ENCODE measurements around the gene JAM2.

JAM2 gene

GRCh38 chr21:25733859-25734653, 95.0 kb downstream of the JAM2 start:
- Histone ChIP-seq H3K4me1 (ENCODE audit: insufficient read depth, low read length, severe bottlenecking) (peaks cover 47% of the 10 kb centered on the region), H3K27ac (ENCODE audit: low read depth, low read length, poor library complexity, severe bottlenecking) (peak overlapping the region; percentile 94), H3K9me3 (ENCODE audit: low read length) (no peaks in the 10 kb centered on the region), H3K36me3 (ENCODE audit: insufficient read depth, low read length) (peaks cover 19% of the 10 kb centered on the region), H3K9me2 (ENCODE audit: low read depth, low read length) (no peaks in the 10 kb centered on the region), H3K4me3 (ENCODE audit: low read depth, low read length, poor library complexity, severe bottlenecking) (peak overlapping the region; percentile 97), H3K79me2 (ENCODE audit: insufficient read depth, low read length) (peaks cover 64% of the 10 kb centered on the region), H3K9ac (ENCODE audit: low read length) (peak overlapping the region; percentile 99), H3K27me3 (ENCODE audit: insufficient read depth, low read length) (no peaks in the 10 kb centered on the region), H2AFZ (ENCODE audit: low read length) (no peak overlapping the region), H3F3A (ENCODE audit: insufficient read depth, low read length) (no peaks in the 10 kb centered on the region), H3K4me2 (ENCODE audit: low read length) (peak overlapping the region; percentile 81), H4K20me1 (ENCODE audit: insufficient read depth, low read length) (no peaks in the 10 kb centered on the region)
- TF ChIP-seq, protein P1, sequence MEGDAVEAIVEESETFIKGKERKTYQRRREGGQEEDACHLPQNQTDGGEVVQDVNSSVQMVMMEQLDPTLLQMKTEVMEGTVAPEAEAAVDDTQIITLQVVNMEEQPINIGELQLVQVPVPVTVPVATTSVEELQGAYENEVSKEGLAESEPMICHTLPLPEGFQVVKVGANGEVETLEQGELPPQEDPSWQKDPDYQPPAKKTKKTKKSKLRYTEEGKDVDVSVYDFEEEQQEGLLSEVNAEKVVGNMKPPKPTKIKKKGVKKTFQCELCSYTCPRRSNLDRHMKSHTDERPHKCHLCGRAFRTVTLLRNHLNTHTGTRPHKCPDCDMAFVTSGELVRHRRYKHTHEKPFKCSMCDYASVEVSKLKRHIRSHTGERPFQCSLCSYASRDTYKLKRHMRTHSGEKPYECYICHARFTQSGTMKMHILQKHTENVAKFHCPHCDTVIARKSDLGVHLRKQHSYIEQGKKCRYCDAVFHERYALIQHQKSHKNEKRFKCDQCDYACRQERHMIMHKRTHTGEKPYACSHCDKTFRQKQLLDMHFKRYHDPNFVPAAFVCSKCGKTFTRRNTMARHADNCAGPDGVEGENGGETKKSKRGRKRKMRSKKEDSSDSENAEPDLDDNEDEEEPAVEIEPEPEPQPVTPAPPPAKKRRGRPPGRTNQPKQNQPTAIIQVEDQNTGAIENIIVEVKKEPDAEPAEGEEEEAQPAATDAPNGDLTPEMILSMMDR (IDR thresholded peaks at IDR 0.05; ENCODE audit: low read length), result no peak
- no peak for TF ChIP-seq EZH2 (IDR thresholded peaks at IDR 0.05; ENCODE audit: borderline replicate concordance, low read length)

GRCh38 chr21:25734654-25734903, 95.5 kb downstream of the JAM2 start:
- peaks cover 14% of the 10 kb centered on the region for H3K36me3 ChIP-seq (ENCODE audit: insufficient read depth, low read length)
- H3K9ac ChIP-seq (ENCODE audit: low read length), result peak overlapping the region; percentile 99
- TF ChIP-seq, protein P1 (IDR thresholded peaks at IDR 0.05; ENCODE audit: low read length), result no peak
- no peak for TF ChIP-seq EZH2 (IDR thresholded peaks at IDR 0.05; ENCODE audit: borderline replicate concordance, low read length)
- no peaks in the 10 kb centered on the region for H4K20me1 ChIP-seq (ENCODE audit: insufficient read depth, low read length)
- H3K9me3 ChIP-seq (ENCODE audit: low read length), result no peaks in the 10 kb centered on the region
- H3K9me2 ChIP-seq (ENCODE audit: low read depth, low read length), result no peaks in the 10 kb centered on the region
- no peak overlapping the region for H2AFZ ChIP-seq (ENCODE audit: low read length)
- peaks cover 69% of the 10 kb centered on the region for H3K79me2 ChIP-seq (ENCODE audit: insufficient read depth, low read length)
- H3K4me2 ChIP-seq (ENCODE audit: low read length), result peak overlapping the region; percentile 81
- peak overlapping the region; percentile 97 for H3K4me3 ChIP-seq (ENCODE audit: low read depth, low read length, poor library complexity, severe bottlenecking)
- no peaks in the 10 kb centered on the region for H3F3A ChIP-seq (ENCODE audit: insufficient read depth, low read length)
- H3K27ac ChIP-seq (ENCODE audit: low read depth, low read length, poor library complexity, severe bottlenecking), result peak overlapping the region; percentile 94
- H3K27me3 ChIP-seq (ENCODE audit: insufficient read depth, low read length), result no peaks in the 10 kb centered on the region
- peaks cover 52% of the 10 kb centered on the region for H3K4me1 ChIP-seq (ENCODE audit: insufficient read depth, low read length, severe bottlenecking)

DNA sequence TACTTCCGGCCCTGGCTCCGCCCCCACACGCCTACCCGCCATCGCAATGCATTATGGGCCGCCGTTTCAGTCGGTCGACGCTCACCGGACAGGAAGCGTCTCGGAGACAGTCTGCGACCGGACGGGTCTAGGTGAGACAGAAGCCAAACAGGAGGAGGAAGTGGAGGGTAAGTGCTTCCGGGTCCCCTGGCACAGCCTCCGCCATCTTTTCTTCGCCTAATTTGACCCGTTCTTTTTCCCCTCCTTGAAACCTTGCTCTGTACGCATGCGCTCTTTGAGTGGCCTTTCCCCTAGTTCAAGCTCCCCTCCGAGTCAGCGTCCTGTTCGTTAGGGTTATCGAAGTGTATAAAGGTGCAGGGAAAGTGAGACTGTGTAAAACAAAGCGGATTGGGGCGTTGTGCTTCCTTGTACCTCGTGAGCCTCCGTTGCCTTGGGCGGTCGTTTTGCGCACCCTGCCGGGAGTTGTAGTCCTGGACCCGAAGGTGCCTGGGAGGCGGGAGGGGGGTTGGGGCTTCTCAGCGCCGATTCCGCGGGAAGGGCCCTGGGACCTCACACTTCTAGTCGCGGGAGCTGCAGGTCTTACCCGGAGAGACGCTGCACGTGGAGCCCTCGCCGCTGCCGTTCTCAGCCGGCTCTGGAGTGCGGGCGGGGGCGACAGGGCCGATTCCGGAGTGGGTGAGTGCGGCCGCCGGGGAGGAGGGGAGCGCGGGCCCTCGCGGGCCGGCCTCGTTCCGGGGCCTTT, 96.0 kb downstream of the JAM2 start, which contains the start of the genes ATP5PF and GABPA:
TSS of gene ATP5PF (minus strand) at position 1 of the 742 bp plus-strand sequence. CDS start 5,110 bp downstream, outside the sequence.
TSS of gene GABPA (plus strand) at position 69 of the 742 bp plus-strand sequence. CDS start 6,627 bp downstream, outside the sequence.
- no peaks in the 10 kb centered on the region for H4K20me1 ChIP-seq (ENCODE audit: insufficient read depth, low read length)
- no peaks in the 10 kb centered on the region for H3K9me2 ChIP-seq (ENCODE audit: low read depth, low read length)
- 0 out of 2 replicates have a peak within 1 kb of the TSS, but pooled peaks have one; percentile 57 for H2AFZ ChIP-seq (ENCODE audit: low read length)
- peak within 1 kb of the TSS; percentile 97 for H3K4me3 ChIP-seq (ENCODE audit: low read depth, low read length, poor library complexity, severe bottlenecking)
- peak within 1 kb of the TSS; percentile 94 for H3K27ac ChIP-seq (ENCODE audit: low read depth, low read length, poor library complexity, severe bottlenecking)
- H3K27me3 ChIP-seq (ENCODE audit: insufficient read depth, low read length), result no peaks in the 10 kb centered on the region
- 0 out of 2 replicates have a peak, but pooled peaks cover 2% of the 10 kb centered on the region for H3F3A ChIP-seq (ENCODE audit: insufficient read depth, low read length)
- H3K79me2 ChIP-seq (ENCODE audit: insufficient read depth, low read length), result peaks cover 74% of the 10 kb centered on the region
- H3K36me3 ChIP-seq (ENCODE audit: insufficient read depth, low read length), result peaks cover 9% of the 10 kb centered on the region
- TF ChIP-seq EZH2 (IDR thresholded peaks at IDR 0.05; ENCODE audit: borderline replicate concordance, low read length), result no peak
- TF ChIP-seq, protein P1 (IDR thresholded peaks at IDR 0.05; ENCODE audit: low read length), result no peak
- H3K4me2 ChIP-seq (ENCODE audit: low read length), result peak within 1 kb of the TSS; percentile 97
- H3K4me1 ChIP-seq (ENCODE audit: insufficient read depth, low read length, severe bottlenecking), result peaks cover 57% of the 10 kb centered on the region
- peak within 1 kb of the TSS; percentile 99 for H3K9ac ChIP-seq (ENCODE audit: low read length)
- no peaks in the 10 kb centered on the region for H3K9me3 ChIP-seq (ENCODE audit: low read length)

All from OCI-LY1 (cell line).